Esophagus mucosa (tissue), 1 donor: ENCODE data around the gene FSHR. TPM values are rescaled to one million over a fixed set of nuclear protein-coding genes. Genes with fewer than 3 reads are reported as not detected.
A peak's percentile ranks its signal among the peaks of the same experiment; 100 is the strongest.

Experiments
- ATAC-seq: fragments of 200-7000 bp; cut with Tn5 transposase; one replicate; pipeline ENCODE4 v1.9.1; 2020
- total RNA-seq: library from RNA; stranded (reverse); gene quantifications from one replicate; pipeline ENCODE4 v1.2.4, GENCODE V29; 2023
- donor health status: DM: yes; HTN: yes; CAD: no.

Gene FSHR
- total RNA-seq = not detected

GRCh38 chr2:49154140-49154539 lies at the start of gene FSHR:
Gene FSHR, minus strand, starts transcription at chr2:49154515. Its CDS starts 98 bp downstream, at chr2:49154417.
- no peak for ATAC-seq

GRCh38 chr2:49199266-49199665 lies 45.0 kb upstream of the FSHR start:
- no peak for ATAC-seq

- no peak for ATAC-seq
These were observed 40.4 kb upstream of the FSHR start for GRCh38 chr2:49194701-49195100.

GRCh38 chr2:49192036-49192435 lies 37.7 kb upstream of the FSHR start:
- ATAC-seq = no peak

GRCh38 chr2:49189512-49190225 lies 35.4 kb upstream of the FSHR start:
- ATAC-seq = no peak

- ATAC-seq = no peak
These were observed 31.8 kb upstream of the FSHR start for GRCh38 chr2:49186050-49186648.

- ATAC-seq = no peak
These were observed 24.3 kb upstream of the FSHR start for GRCh38 chr2:49178656-49179055.

GRCh38 chr2:49177194-49177593 lies 22.9 kb upstream of the FSHR start:
- no peak for ATAC-seq

GRCh38 chr2:49175831-49176230 lies 21.5 kb upstream of the FSHR start:
- ATAC-seq = no peak

GRCh38 chr2:49174750-49175149 lies 20.4 kb upstream of the FSHR start:
- ATAC-seq = no peak

- ATAC-seq = no peak
These were observed 12.8 kb upstream of the FSHR start for GRCh38 chr2:49167131-49167530.

- no peak for ATAC-seq
These were observed 11.3 kb upstream of the FSHR start for GRCh38 chr2:49165662-49166061.

- ATAC-seq = no peak
These were observed 10.4 kb upstream of the FSHR start for GRCh38 chr2:49164729-49165128.

- ATAC-seq = no peak
These were observed 7.8 kb upstream of the FSHR start for GRCh38 chr2:49162151-49162550.

- no peak for ATAC-seq
These were observed 576 bp upstream of the FSHR start for GRCh38 chr2:49154891-49155290.

GRCh38 chr2:49153252-49153651 lies 1.1 kb downstream of the FSHR start:
- ATAC-seq = no peak

GRCh38 chr2:49152824-49153223 lies 1.5 kb downstream of the FSHR start:
- no peak for ATAC-seq

- no peak for ATAC-seq
These were observed 7.9 kb downstream of the FSHR start for GRCh38 chr2:49146401-49146800.

- ATAC-seq = no peak
These were observed 22.5 kb downstream of the FSHR start for GRCh38 chr2:49131801-49132200.

- peak; percentile 28 for ATAC-seq
These were observed 25.3 kb downstream of the FSHR start for GRCh38 chr2:49129034-49129433.

- no peak for ATAC-seq
These were observed 30.7 kb downstream of the FSHR start for GRCh38 chr2:49123600-49123999.

GRCh38 chr2:49122107-49122506 lies 32.2 kb downstream of the FSHR start:
- ATAC-seq = no peak

GRCh38 chr2:49113046-49113445 lies 41.3 kb downstream of the FSHR start:
- ATAC-seq = no peak

- ATAC-seq = no peak
These were observed 42.9 kb downstream of the FSHR start for GRCh38 chr2:49111456-49111855.

GRCh38 chr2:49111006-49111405 lies 43.3 kb downstream of the FSHR start:
- ATAC-seq = no peak
